NOMO-1 treated with DMSO at 0.1 percent for 48 hours (cell line): ENCODE measurements around the gene SEMA4C.

Experiments
- DNase-seq: peaks from one replicate; lab custom pipeline; 2025; ENCODE audit not compliant: unreplicated experiment; lab: John Stamatoyannopoulos, UW

The SEMA4C gene, protein sequence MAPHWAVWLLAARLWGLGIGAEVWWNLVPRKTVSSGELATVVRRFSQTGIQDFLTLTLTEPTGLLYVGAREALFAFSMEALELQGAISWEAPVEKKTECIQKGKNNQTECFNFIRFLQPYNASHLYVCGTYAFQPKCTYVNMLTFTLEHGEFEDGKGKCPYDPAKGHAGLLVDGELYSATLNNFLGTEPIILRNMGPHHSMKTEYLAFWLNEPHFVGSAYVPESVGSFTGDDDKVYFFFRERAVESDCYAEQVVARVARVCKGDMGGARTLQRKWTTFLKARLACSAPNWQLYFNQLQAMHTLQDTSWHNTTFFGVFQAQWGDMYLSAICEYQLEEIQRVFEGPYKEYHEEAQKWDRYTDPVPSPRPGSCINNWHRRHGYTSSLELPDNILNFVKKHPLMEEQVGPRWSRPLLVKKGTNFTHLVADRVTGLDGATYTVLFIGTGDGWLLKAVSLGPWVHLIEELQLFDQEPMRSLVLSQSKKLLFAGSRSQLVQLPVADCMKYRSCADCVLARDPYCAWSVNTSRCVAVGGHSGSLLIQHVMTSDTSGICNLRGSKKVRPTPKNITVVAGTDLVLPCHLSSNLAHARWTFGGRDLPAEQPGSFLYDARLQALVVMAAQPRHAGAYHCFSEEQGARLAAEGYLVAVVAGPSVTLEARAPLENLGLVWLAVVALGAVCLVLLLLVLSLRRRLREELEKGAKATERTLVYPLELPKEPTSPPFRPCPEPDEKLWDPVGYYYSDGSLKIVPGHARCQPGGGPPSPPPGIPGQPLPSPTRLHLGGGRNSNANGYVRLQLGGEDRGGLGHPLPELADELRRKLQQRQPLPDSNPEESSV

DNA sequence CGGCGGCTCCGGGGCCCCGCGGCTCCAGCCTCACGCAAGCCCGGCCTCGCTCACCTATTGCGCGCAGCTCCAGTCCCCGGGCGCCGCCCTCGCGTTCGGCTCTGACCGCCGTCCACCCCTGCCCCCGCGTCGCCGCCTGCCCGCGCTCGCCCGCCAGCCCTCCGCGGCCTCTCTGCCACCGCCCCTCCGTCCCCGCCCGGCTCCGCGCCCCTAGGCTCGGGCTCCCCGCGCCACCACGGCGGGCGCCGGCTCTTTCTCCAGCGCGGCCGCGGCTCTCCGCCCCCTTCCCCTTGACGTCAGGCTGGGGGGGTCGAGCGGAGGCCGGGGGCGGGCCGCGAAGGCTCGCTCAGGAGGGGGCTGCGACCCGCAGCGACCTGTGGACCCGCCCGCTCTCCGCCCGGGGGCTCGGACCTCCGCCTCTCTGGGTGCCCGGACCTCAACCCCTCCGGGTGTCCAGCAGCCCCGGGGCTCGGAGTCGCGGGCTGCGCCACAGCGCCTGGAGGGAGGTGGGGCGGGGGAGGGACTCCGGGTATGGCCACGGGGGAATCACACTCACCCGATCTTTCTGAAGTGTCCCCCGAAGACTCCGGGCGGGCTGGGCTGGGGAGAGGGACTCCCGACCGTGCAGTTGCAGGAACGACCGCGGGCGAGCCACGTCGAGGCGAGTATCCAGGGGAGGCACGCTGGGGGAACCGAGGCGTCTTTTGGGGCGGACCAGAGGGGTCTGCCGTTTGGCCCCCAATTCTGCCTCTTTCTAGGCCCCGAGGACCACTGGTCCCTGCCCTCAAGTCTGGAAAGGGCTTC lies at the start of gene SEMA4C:
SEMA4C (minus strand) TSS at position 259 of the 804 bp plus-strand sequence. CDS start 2,194 bp downstream, outside the sequence.
- DNase-seq: peak; percentile 36

DNA sequence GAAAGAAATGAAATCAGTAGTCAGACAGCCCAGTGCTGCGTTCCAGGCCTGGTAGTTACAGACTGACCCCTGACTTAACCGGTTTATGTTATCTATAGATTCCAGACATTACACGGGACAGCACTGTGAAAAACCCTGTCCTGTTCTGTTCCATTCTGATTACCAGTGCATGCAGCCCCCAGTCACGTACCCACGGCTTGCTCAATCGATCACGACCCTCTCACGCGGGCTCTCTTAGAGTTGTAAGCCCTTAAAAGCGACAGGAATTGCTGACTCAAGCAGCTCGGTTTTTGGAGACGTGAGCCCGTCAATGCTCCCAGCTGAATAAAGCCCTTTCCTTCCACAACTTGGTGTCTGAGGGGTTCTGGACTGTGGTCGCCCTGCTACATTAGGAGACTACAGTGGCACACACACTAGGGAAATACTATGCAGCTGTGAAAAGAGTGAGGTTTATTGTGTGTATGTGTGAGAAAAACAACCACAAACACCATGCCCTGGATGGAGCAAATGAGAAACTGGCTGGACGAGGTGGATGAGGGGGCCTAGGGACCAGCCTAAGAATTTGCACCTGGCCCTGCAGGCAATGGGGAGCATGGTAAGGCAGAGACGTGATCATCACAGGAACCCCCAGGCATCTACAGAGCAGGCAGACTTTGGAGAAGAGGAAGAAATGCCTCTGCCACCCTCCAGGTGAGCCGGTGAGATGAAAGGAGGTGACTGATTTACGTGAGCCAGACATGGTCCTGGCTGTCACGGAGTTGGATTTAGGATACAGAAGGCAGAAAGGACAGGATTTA lies 49.1 kb upstream of the SEMA4C start:
- no peak for DNase-seq

- DNase-seq: no peak
Observed at GRCh38 chr2:96918092-96918753, 48.3 kb upstream of the SEMA4C start.

DNA sequence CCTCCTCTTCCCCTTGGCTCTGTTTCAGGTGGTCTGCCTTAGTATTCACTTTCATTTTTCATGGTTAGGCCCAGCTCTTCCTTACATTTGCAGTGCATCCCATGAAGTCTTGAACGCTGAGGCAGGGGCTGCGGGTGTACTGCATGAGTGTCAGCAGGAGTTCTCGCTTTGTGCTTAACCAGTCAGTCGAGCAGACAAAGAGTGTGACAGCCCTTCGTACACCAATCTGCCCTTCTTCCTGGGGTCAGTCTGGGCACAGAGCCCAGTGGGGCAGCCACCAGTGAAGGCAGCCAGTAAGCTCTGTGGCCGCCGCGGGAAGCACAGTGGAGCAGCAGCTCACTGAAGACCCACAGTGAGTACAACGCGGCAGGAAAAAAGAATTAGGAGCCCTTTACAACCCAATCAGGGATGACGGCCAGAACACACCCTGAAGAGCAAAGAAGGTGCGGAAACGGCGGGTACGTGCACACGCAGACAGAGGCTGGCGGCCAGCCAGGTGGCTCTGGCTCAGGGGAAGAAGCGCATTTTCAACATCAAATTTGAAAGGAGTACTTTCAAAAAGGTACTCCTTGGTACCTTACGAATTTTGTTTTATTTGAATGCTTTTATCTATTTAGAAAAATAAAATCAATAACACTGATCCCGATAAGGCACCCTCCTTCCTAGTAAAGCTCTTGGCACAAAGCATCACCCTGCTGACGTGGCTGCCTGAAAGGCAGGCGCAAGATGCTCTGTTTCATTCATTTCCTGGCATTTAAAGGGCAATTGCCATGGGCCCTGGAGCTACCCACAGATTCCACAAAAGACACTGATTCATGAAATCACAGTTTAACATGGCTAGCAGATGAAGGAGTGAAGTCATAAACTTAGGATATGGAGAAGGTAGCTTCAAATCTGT lies 47.0 kb upstream of the SEMA4C start:
- no peak for DNase-seq

GRCh38 chr2:96916156-96916630 lies 46.3 kb upstream of the SEMA4C start:
- DNase-seq: no peak

GRCh38 chr2:96914332-96914731 lies 44.5 kb upstream of the SEMA4C start:
- DNase-seq: no peak

DNA sequence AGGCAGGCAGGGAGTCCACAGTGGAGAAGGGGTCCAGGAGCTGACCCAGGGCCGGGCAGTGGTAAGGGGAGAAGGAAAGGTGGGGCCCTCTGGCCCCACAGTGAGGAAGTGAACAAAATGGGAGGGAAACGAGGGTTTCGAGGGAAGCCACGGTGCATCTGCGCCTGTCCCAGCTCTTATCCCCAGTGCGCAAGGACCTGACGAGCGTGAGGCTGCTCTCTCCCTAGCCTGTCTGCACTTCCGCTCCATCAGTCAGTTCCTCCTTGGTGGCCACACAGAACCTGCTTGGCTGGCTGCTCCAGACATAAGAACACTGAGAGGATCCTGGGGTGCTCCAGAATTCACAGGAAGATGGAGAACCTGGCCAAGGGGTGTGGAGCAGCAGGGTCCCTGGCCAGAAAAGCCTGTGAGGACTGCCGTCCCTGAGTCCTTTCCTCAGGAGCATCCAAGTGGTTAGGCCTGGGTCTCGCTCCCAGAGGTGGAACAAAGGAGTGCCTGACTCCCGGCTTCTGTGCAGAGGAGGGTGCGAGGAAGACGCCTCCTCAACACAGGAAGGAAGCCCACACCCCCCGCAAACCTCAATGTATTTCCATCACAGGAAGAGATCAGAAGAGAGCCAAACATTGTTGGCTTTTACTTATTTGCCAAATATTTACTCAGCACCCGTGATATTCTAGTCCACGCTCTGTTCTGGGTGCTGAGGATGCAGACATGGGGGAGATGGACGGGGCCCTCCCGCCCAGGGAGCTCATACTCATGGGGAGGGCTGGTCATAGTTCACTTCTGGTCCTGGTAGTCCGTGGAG lies 43.7 kb upstream of the SEMA4C start:
- peak; percentile 82 for DNase-seq

GRCh38 chr2:96913117-96913397 lies 43.2 kb upstream of the SEMA4C start:
- no peak for DNase-seq

DNA sequence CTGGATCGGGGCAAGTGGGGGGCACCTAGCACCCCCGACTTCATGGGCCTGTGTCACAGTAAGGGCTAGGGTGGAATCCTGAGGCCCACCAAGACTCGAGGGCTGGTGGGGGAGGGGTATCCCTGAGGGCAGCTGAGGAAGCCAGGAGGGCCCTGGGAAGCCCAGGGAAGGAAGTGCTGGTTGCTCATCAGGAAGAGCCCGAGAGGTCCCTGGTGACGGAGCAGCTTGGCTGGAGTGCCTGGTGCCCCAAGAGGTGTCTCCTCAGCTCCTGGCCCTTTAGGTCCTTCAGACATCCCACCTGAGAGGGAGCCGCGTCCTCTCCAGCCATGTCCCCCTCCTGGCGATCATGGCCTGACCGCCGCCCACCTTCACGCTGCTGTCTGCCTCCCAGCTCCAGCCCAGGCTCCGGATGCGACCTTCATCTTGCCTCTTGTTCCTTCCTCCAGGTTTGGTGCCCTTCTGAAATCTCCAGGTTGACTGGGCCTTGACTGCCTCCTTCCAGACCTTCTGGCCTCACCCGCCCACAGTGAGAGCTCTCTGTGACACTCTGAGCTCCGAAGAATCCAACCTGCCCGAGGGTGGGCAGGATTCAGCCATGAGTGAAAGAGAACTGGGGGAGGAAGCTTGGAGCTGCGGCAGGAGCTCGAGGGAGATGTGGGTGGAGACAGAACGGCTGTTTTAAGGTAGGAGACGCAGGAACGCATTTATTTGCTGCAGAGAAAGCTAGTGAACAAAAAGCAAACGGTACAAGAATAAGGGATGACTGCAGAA lies 42.7 kb upstream of the SEMA4C start:
- no peak for DNase-seq

- DNase-seq: no peak
Observed at GRCh38 chr2:96909611-96910021, 39.7 kb upstream of the SEMA4C start.

DNA sequence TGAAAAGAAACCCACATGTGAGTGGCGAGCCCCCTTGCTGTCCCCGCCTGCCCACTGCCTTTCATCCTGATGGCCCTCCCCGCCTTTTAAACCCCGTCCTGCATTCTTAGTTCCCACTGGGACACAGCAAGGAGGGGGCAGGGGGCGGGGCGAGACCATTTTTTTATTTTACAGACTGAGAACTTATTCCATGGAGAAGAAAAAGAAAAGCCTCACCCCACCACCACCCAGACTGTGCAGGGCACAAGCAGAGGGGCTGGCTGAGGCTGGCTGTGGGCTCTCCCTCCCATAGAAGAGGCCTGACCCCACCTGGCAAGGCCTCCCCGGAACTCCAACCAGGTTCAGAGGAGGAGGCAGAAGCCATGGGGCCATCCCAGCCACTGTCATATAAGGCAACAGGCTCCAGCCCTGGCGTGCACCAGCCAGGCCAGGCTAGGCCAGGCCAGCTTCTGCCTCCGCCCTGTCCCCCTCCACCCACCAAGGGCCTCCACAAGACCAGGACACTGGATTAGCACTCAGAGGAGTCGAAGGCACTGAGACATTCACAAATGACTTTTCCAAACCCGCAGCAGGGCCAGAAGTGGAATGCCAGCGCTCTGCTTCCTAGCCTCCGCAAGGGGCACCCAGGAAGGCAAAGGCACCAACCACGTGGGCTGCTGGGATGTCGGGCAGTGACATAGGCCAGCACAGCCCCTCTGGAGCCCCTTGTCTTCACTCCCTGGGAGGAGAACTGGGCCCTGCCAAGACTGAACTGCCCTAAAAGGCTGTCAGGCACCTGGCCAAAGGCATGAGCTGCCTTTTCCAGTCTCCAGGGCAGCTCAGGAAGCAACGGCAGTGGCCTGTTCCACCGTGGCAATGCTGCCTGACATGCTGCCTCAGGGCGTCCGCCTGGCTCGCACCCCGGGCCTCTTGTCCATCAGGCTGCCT lies 37.5 kb upstream of the SEMA4C start:
- DNase-seq: no peak

GRCh38 chr2:96906729-96907114 lies 36.8 kb upstream of the SEMA4C start:
- no peak for DNase-seq

DNA sequence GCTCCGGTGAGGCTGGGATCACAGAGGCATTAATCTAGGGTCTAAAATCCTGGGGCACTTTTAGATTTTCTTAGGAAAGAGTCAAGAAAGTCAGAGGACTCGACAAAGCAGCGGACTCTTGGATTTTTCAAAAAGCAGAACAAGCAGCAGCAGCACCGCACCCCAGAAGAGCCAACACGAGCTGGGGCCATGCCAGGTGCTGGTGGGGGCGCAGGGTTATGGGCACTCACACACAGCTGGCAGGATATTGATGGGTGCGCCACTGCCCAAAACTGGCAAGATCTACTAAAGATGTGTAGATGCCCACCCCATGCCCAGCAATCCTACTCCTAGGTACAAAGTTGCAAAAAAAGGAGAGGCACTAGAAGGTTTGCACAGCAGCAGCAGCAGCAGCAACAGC lies 33.9 kb upstream of the SEMA4C start:
- no peak for DNase-seq

GRCh38 chr2:96903318-96903717 lies 33.4 kb upstream of the SEMA4C start:
- no peak for DNase-seq

DNA sequence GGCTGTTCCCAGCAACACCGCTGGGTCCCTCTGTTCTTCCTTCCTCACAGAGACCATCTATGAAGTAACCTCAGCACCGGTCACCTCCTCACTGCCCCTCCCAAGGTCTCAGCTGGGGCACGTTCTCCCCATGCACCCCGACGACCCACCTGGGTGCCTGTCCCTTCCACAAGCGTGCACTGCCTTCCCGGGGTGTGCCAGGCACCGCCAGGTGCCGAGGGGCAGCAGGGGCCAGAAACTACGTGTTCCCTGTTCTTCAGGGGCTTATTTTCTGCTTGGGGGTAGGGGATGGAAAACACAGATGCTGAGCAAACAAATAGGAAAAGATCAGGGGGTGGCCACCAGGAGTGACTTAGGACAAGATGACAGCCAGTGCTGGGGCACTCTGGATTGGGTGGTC lies 30.4 kb upstream of the SEMA4C start:
- no peak for DNase-seq

DNA sequence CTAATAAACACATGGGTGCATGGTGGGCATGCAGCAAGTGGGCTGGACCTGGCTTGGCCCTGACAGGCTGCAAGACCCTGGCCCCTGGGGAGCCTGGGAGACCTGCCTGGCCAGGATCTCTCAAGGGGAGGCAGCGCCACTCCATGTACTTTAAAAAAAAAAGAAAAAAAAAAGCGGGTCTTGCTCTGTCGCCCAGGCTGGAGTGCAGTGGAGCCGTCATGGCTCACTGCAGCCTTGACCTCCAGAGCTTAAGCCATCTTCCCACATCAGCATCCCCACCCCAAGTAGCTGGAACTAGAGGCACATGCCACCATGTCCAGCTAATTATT lies 29.5 kb upstream of the SEMA4C start:
- DNase-seq: no peak
